Neuron (in vitro differentiated cells): Measurements from ENCODE around the gene CXCR1.
"Not testable (repeated sequence)": the region's sequence is repeated elsewhere in the genome, so short reads cannot be mapped to it uniquely, and the experiment has no call there.

Source experiments
- H2AFZ ChIP-seq: one replicate; pipeline ENCODE4 v1.6.1; 2013; ENCODE audit warnings: low read depth, mild to moderate bottlenecking, inconsistent platforms, low read length, moderate library complexity
- H3K27me3 ChIP-seq: one replicate; pipeline ENCODE4 v1.6.1; 2013; ENCODE audit warnings: low read length; ENCODE audit not compliant: insufficient read depth
- H3K36me3 ChIP-seq: one replicate; pipeline ENCODE4 v1.6.1; 2013; ENCODE audit warnings: low read length; ENCODE audit not compliant: insufficient read depth
- H3K4me1 ChIP-seq: one replicate; pipeline ENCODE4 v1.6.1; 2013; ENCODE audit warnings: low read length; ENCODE audit not compliant: insufficient read depth
- H3K4me3 ChIP-seq: 2 replicates; pipeline ENCODE4 v1.5.1; 2013; ENCODE audit warnings: mild to moderate bottlenecking, low read length, moderate library complexity
- H3K9me3 ChIP-seq: one replicate; pipeline ENCODE4 v1.6.1; 2013; ENCODE audit warnings: low read length

Gene CXCR1

GRCh38 chr2:218180467-218181114 is 13.8 kb upstream of the CXCR1 start:
- Histone ChIP-seq H3K4me1 (no peaks in the 10 kb centered on the region), H2AFZ (no peak overlapping the region), H3K4me3 (no peak overlapping the region), H3K36me3 (no peaks in the 10 kb centered on the region), H3K27me3 (peaks cover 3% of the 10 kb centered on the region), H3K9me3 (no peaks in the 10 kb centered on the region)

GRCh38 chr2:218179782-218180181 is 13.0 kb upstream of the CXCR1 start:
- Histone ChIP-seq H3K27me3 (peaks cover 3% of the 10 kb centered on the region), H3K9me3 (no peaks in the 10 kb centered on the region), H3K4me1 (no peaks in the 10 kb centered on the region), H3K4me3 (no peak overlapping the region), H2AFZ (no peak overlapping the region), H3K36me3 (no peaks in the 10 kb centered on the region)

- Histone ChIP-seq H3K27me3 (peaks cover 4% of the 10 kb centered on the region), H3K9me3 (no peaks in the 10 kb centered on the region), H3K4me1 (no peaks in the 10 kb centered on the region), H2AFZ (no peak overlapping the region), H3K4me3 (no peak overlapping the region), H3K36me3 (no peaks in the 10 kb centered on the region)
These were observed 6.1 kb upstream of the CXCR1 start for GRCh38 chr2:218172845-218173244.

DNA sequence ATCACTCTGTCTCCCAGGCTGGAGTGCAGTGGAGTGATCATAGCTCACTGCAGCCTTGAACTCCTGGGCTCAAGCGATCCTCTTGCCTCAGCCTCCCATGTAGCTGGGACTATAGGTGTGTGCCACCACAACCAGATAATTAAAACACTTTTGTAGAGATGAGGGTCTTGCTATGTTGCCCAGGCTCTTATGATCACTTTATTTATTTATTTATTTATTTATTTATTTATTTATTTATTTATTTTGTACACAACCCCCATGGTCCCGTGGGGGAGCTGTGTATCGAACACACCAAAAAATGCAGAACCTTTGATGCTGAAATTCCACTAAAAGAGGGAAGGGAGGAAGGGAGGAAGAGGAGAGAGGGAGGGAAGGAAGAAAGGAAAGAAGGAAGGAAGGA is 5.0 kb upstream of the CXCR1 start:
- not testable (repeated sequence) for H3K9me3 ChIP-seq, H2AFZ ChIP-seq, H3K4me3 ChIP-seq, H3K36me3 ChIP-seq, H3K27me3 ChIP-seq, H3K4me1 ChIP-seq

- Histone ChIP-seq H3K4me1 (no peaks in the 10 kb centered on the region), H3K4me3 (no peak overlapping the region), H2AFZ (no peak overlapping the region), H3K27me3 (peaks cover 8% of the 10 kb centered on the region), H3K36me3 (no peaks in the 10 kb centered on the region), H3K9me3 (no peaks in the 10 kb centered on the region)
These were observed 3.2 kb upstream of the CXCR1 start for GRCh38 chr2:218169757-218170546.

DNA sequence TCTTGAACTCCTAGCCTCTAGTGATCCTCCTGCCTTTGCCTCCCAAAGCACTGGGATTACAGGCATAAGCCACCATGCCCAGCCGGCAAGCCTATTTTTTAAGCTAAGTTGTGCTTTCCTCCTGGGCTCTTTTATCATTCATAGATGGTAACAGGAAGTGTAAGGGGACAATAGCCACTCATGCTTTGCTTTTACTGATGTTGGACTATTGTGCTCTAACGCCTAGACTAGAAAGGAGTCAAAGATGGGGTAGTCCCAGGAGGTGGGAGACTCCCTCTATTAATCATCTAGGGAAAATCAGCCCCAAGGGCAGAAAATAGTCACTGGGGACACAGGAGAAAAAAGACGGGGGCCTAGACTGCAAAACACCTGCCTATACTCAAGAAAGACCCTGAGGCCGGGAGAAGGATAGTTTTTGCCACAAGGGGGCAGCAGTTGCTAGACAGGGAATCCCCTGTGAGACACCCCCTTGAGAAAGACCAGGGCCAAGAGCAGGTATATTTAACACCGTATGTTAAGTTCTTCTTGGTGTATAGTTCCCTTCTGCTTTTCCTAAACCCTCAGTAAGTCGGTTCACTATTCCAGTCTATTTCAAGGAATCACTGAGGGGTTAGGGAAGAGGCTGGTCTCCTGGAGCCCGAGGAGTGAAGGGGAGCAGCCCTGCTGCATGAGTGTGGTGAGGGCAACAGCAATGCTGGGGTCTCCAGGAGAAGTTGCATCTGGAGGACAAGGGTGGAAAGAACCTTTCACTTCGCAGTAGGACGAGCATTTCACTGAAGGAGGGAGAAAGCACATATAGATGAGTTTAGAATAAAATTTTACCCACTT is 2.1 kb upstream of the CXCR1 start:
- Histone ChIP-seq H3K9me3 (no peaks in the 10 kb centered on the region), H3K36me3 (no peaks in the 10 kb centered on the region), H3K27me3 (peaks cover 12% of the 10 kb centered on the region), H2AFZ (no peak overlapping the region), H3K4me1 (no peaks in the 10 kb centered on the region), H3K4me3 (no peak overlapping the region)

GRCh38 chr2:218168016-218168415 is 1.3 kb upstream of the CXCR1 start:
- Histone ChIP-seq H3K36me3 (no peaks in the 10 kb centered on the region), H3K9me3 (no peaks in the 10 kb centered on the region), H2AFZ (no peak overlapping the region), H3K4me3 (no peak overlapping the region), H3K4me1 (no peaks in the 10 kb centered on the region), H3K27me3 (peaks cover 12% of the 10 kb centered on the region)

- Histone ChIP-seq H3K36me3 (no peaks in the 10 kb centered on the region), H3K4me3 (no peak overlapping the region), H2AFZ (no peak overlapping the region), H3K4me1 (no peaks in the 10 kb centered on the region), H3K9me3 (no peaks in the 10 kb centered on the region), H3K27me3 (peaks cover 7% of the 10 kb centered on the region)
These were observed 3.9 kb downstream of the CXCR1 start for GRCh38 chr2:218162814-218163213.

DNA sequence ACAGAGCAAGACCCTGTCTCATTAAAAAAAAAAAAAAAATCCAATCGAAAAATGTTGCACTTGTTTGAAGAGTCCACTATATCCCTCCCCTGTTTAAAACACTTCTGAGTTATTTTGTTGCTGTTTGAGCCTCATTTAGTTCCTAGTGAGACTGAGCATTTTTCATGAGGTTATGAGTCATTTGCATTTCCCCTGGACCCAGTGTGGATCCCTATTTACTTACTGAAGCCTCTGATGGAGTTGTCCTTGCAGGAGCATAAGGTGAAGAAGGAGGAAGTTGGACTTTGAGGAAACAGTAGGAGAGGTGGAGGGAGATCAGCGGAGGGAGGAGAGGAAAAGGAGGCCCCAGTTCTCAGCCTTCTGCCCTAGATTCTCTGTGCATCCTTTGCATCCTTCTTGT is 5.1 kb downstream of the CXCR1 start:
- H3K36me3 ChIP-seq = no peaks in the 10 kb centered on the region
- no peaks in the 10 kb centered on the region for H3K9me3 ChIP-seq
- H3K27me3 ChIP-seq = peaks cover 4% of the 10 kb centered on the region
- H3K4me1 ChIP-seq = no peaks in the 10 kb centered on the region
- no peak overlapping the region for H2AFZ ChIP-seq
- H3K4me3 ChIP-seq = no peak overlapping the region

DNA sequence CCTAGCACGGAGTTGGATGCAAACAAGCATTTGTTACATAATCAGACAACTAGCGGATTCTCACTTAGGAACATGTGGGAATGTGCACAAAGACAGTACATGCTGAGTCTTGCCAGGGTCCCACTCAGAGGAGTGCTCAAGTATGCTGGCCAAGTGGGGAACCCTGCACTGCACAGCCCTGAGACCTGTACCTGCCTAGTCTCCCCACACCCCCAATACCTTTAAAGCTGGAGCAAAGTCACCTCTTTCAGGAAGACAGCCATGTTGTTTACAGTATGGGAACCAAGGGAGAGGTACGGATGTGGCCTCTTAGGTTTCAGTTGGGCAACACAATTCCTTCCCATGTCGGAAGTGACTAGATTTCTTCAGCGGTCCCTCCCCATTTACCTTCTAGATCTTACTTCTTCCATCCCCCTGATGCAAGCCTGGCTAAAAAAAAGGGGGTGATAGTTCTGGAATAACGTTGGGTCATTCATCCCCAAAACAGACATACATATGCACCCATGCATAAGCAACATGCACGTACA is 10.7 kb downstream of the CXCR1 start:
- Histone ChIP-seq H3K9me3 (no peaks in the 10 kb centered on the region), H2AFZ (no peak overlapping the region), H3K4me1 (no peaks in the 10 kb centered on the region), H3K4me3 (no peak overlapping the region), H3K36me3 (no peaks in the 10 kb centered on the region), H3K27me3 (peaks cover 5% of the 10 kb centered on the region)

DNA sequence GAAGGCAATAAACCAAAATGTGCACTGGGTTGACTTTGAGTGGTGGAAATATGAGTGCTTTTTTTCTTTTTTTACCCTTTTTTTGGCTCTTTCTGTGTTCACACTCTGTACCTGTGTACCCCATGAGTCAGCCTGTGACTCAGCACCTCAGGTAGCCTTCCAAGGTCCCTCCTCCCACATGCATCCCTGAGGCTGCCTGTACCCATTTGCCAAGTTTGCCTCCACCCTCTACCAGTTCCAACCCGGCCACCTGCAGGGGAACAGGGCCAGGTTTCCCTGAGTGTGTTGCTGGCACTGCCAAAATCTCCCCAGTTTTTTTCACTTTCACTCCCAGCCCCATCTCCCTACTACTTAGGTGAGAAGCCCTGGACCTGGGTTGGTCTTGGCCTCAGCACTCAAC is 14.0 kb downstream of the CXCR1 start:
- Histone ChIP-seq H3K9me3 (no peaks in the 10 kb centered on the region), H3K4me3 (no peak overlapping the region), H3K27me3 (peaks cover 7% of the 10 kb centered on the region), H2AFZ (no peak overlapping the region), H3K4me1 (no peaks in the 10 kb centered on the region), H3K36me3 (no peaks in the 10 kb centered on the region)

DNA sequence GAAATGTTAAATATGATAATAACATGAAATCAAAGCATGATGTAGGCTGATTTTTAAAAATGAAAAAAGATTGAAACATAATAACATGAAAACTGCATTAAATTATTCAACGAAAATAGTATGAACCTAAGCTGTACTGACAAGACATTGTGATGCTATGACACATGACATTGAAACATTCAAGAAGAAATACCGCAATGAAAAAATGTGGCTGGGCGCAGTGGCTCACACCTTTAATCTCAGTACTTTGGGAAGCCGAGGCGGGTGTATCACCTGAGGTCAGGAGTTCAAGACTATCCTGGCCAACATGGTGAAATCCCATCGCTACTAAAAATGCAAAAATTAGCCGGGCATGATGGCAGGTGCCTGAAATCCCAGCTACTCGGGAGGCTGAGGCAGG is 14.6 kb downstream of the CXCR1 start:
- Histone ChIP-seq H3K9me3 (no peaks in the 10 kb centered on the region), H2AFZ (no peak overlapping the region), H3K4me3 (no peak overlapping the region), H3K36me3 (no peaks in the 10 kb centered on the region), H3K4me1 (no peaks in the 10 kb centered on the region), H3K27me3 (peaks cover 7% of the 10 kb centered on the region)

DNA sequence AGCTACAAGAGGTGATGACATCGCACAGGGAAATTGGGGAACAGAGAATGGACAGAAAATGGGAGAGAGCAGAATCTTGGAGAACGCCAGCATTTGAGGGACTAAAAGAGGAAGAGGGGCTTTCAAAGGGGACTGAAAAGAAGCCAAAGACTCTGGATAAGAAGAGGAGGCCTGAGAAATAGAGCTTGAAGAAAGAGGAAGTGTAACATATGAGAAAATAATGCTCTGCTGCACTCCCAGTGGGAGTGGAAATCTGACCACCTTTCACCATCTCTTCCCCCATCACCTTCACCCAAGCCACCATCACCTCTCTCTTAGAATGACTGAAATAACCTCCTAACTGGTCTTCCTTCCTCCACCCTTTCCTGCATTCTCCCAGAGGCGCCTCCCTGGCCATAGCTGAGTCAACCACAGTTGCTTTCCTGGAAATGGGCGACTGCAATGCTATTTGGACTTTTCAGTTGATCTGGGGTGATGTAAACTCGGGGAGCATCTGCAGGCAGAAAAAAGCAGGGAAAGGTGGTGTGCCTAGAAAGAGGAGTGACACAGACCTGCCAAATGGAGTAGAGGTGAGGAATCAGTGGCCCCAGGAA is 16.8 kb downstream of the CXCR1 start:
- peaks cover 7% of the 10 kb centered on the region for H3K27me3 ChIP-seq
- no peak overlapping the region for H2AFZ ChIP-seq
- H3K4me3 ChIP-seq = no peak overlapping the region
- no peaks in the 10 kb centered on the region for H3K36me3 ChIP-seq
- H3K9me3 ChIP-seq = no peaks in the 10 kb centered on the region
- H3K4me1 ChIP-seq = no peaks in the 10 kb centered on the region
